Fibroblast of mammary gland (primary cell): Measurements from ENCODE around the gene THRA.

Source experiments
- DNase-seq: peaks from one replicate; pipeline ENCODE4 v3.0.0-alpha.2; 2010; ENCODE audit warnings: low read depth
- H3K4me3 ChIP-seq: 2 replicates; pipeline ENCODE4 v1.5.1; 2011; ENCODE audit warnings: low read depth, mild to moderate bottlenecking, low read length, moderate library complexity; ENCODE audit not compliant: control insufficient read depth
- TF ChIP-seq, protein P1 (sequence below): conservative IDR thresholded peaks from 2 replicates; pipeline ENCODE4 v1.5.1; 2011; ENCODE audit warnings: low read depth, low read length, inconsistent platforms; ENCODE audit not compliant: control insufficient read depth, insufficient read depth

THRA gene

DNA sequence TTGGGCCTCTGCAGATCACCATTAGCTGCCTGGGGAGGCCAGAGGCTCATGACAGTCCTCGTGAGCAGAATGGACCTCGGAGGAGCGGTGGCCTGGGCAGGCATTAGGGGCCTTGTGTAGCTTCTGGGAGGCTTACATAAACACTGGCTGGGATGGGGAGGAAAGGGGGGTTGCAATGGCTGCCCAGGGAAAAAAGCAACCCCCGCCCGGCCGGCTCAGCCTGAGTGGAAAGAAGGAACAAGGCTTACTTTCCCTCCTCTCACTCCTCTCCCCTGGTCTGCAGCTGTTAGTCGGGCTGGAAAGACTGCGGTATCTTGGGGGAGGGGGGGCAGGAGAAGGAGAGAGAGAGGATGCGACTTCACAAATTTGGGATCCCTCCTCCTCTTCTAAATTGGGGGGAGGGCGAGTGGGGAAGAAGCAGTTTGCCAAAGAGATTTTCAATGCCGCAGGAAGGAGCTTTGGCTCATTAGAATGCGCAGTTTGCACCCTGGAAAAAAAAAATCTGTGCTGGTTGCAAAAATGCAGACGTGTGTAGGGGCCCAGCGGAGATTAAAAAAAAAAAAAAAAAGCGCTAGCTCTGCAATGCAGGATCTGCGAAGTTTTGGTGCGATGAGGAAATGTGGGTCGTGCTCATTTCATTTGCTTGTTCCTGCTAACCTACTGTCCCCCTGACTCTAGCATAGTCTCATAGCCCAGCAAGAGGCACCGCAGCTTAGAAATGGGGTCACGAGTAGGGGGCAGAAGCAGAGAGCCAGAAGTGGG, 44.2 kb downstream of the THRA start:
- DNase-seq = no peak
- TF ChIP-seq, protein P1, sequence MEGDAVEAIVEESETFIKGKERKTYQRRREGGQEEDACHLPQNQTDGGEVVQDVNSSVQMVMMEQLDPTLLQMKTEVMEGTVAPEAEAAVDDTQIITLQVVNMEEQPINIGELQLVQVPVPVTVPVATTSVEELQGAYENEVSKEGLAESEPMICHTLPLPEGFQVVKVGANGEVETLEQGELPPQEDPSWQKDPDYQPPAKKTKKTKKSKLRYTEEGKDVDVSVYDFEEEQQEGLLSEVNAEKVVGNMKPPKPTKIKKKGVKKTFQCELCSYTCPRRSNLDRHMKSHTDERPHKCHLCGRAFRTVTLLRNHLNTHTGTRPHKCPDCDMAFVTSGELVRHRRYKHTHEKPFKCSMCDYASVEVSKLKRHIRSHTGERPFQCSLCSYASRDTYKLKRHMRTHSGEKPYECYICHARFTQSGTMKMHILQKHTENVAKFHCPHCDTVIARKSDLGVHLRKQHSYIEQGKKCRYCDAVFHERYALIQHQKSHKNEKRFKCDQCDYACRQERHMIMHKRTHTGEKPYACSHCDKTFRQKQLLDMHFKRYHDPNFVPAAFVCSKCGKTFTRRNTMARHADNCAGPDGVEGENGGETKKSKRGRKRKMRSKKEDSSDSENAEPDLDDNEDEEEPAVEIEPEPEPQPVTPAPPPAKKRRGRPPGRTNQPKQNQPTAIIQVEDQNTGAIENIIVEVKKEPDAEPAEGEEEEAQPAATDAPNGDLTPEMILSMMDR = no peak
- H3K4me3 ChIP-seq = no peak overlapping the region

DNA sequence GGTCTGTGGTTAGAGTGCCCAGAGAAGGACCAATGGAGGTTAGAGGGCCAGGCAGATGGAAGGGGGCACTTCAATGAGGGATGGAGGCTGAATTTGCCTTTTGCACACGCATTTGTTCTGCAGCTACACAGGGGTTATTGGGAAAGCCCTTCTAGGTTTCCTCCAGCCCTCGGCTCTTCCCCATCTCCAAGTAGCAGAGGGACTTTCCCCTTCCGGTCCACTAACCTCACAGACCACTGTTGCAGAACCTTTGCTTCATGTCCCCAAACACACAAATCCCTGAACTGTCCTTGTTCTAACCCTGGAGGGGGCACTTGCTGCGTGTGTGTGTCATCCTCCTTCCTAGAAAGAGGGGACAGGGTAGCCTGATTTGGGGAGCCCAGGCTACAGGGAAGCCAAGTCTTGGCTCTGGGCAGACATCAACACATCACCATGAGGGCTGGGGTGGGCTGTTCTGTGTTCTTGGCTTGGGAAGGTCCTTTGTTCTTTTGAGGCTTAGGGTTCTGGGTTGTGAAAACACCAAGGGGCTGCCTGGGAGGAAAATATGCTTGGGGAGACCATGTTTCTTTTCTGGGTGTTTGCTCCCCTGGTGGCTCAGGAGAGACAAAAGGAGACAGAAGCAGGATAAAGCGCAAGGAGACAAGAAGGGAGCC, 44.9 kb downstream of the THRA start:
- DNase-seq = peak; percentile 43
- H3K4me3 ChIP-seq = no peak overlapping the region

DNA sequence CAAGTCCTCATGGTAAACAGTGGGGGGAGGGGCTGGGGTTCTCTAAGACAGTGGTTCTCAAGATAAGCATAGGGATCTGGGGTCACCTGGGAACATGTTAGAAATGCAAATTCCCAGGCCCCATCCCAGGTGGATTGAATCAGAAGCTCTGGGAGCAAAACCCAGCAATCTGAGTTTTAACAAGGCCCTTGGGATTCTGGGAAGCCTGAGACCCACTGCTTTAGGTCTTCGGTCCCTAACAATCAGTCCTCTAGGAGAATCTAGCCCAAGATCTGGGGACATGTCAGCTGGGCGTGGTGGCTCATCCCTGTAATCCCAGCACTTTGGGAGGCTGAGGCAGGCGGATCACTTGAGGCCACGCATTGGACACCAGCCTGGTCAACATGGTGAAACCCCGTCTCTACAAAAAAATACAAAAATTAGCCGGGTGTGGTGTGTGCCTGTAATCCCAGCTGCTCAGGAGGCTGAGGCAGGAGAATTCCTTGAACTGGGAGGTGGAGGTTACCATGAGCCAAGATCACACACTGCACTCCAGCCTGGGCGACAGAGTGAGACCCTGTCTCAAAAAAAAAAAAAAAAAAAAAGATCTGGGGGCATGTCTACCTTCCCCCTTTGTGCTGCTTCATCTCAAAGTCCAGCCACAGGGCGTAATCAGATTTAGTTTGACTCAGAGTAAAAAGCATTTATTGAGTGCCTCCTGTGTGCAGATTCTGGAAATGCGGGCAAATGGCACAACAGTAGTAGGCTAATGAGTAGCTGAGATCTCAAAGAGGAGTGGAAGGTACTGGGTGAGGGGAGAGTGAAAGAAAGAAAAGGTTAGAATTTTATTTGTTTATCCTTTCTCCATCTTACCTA, 46.4 kb downstream of the THRA start:
- TF ChIP-seq, protein P1 = peak; percentile 35
- H3K4me3 ChIP-seq = no peak overlapping the region
- DNase-seq = peak; percentile 38

More for the DNA sequence above, 44.9 kb downstream of the THRA start:
- TF ChIP-seq, protein P1 = no peak

DNA sequence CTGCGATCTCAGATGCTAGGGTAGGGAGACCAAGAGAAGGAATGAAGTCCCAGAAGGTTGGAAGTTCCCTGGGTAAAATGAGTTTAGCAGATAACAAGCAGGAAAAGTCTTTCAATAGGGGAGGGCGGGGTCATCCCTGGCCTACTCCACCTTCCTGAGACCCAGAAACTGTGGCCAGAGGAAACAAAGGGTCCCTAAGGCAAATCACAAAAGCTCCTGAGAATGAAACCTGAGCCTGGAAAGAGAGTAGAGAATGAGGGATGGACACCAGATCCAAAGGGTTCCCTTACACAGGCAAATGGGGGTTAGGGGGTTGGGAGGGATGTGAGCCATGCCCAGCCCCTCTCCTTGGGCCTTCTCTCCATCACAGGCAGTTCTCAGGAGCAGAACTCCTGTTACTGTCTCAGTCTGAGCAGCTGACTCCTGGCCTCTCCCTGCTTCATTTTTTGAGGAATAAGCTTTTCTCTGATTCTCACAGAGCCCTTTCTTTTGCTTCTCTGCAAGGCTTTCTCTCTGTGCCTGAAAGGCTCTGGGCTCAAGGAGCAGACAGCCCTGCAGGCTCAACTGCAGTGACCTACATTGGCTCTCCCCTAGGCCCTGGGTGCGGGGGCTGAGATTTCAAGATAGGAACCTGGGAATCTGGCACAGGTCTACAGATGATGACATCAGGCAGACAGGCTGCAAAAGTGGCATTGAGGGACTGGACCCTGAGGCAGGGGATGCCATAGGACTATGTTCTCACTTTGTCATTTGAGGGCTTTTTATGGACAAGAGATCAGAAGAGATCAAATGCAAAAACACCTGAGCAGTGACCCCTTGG, 47.5 kb downstream of the THRA start:
- TF ChIP-seq, protein P1 = no peak
- H3K4me3 ChIP-seq = no peak overlapping the region
- no peak for DNase-seq

DNA sequence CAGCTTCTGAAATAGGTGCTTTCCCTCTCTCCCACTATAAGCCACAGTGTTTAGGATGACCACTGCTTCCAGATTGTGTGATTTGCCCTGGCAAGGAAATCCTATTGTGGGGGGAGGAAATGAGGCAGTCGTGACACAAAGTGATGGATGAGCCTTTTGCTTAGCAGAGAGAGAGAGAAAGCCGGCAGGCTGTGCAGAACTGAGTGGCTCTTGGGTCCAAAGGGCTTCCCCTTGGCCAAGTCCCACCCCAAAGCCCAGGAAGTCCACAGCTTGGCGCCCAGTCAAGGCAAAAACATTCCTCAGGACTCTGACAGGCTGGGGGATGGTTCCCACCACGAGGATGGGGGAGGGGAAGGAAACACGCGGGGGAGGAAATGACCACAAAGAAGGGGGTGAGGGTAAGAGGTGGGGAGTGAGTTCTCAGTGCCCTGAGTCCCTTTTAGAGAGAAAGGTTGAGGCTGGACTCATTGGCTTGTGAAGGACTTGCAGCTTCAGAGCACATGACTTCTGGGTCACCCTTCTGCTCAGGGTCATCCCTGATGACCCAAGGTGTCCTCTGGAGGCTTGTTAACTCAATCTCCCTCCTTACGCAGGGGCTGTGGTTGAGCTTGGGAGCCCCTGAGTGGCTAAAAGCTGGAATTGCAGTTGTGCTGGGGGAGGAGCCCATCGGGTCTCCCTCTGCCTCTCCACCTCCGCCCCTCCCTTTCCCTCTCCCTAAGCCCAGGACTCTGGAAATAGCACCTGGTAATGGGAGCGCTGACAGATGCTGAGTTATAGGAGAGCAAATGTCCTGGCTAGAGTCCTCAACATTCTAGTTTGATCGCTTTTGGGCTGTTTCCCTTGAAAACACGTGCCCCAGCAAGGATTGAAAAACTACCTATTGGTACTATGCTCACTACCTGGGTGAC, 48.7 kb downstream of the THRA start:
- DNase-seq = peak; percentile 99
- peak overlapping the region; percentile 26 for H3K4me3 ChIP-seq
- TF ChIP-seq, protein P1 = peak; percentile 75
